Stimulated activated CD4-positive, alpha-beta T cell treated with anti-CD3 and anti-CD28 coated beads, Interleukin-12 subunit alpha, Interleukin-12 subunit beta, amount 100 ng/mL, for 24 hours (primary cell): ENCODE data around the gene FITM1.
A peak's percentile ranks its signal among the peaks of the same experiment; 100 is the strongest.

Source experiments
- DNase-seq, 2 experiments: peaks; one replicate each; pipeline ENCODE4 v3.0.0-alpha.2; 2020; ENCODE audit warnings: low read depth in 2 of 2

The FITM1 gene

DNA sequence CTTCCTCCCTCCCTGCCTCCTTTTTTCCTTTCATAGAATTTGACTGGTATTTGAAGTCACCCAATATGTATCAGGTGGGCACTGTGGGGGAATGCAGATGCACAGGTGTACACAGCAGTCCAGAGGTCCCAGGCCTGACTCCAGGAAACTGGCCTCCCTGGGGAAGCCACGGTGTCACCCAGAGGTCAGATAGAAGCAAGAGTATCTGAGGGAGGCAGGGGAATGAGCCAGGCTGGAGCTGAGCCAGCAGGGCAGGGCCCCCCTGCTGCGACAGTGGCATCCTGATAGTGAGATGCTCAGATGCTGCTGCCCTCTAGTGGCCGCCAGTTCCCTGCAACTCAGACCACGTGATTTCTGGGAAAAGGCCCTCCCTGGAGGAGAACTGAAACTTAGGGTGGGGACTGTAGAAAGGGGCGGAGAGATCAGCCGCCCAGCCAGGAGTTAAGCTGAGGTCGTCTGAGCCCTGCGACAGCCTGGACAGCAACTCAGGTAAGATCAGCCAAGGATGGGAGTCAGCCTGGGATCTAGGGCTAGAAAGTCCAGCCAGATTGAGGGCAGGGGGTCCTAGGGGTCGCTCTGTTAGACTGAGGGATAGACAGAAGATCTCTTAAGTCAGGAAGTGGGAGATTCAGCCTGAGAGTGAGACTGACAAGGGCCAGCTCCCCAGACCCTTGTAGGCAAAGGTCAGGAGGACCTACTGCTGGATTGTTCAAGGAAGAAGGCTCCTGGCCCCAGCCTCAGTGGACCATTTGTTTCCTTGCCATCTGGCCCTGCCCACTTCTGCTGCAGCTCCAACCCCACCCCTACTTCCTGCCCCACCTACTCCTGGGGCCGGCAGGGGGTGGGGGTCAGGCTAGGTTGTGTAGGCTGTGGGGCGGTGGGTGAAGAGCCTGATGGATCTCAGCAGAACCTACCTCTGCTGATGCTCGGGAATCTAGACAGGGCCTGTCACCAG, 30.7 kb downstream of the FITM1 start, which contains the start of gene IRF9:
Gene IRF9, plus strand, starts transcription at position 416 of the 955 bp plus-strand sequence. CDS start 880 bp downstream, outside the sequence.
- peak; percentile 98 to 99 for DNase-seq

DNA sequence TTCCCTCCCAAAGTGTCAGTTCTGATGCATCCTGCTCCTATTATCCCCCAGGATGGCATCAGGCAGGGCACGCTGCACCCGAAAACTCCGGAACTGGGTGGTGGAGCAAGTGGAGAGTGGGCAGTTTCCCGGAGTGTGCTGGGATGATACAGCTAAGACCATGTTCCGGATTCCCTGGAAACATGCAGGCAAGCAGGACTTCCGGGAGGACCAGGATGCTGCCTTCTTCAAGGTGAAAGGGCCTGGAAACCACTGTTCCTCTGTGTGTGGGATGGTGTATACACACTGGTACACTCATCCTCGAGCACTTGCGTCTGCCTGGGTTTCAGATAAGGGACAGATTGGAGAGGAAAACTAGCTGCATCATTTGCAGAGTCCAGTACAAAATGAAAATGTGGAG, 31.6 kb downstream of the FITM1 start:
- DNase-seq = no peak

DNA sequence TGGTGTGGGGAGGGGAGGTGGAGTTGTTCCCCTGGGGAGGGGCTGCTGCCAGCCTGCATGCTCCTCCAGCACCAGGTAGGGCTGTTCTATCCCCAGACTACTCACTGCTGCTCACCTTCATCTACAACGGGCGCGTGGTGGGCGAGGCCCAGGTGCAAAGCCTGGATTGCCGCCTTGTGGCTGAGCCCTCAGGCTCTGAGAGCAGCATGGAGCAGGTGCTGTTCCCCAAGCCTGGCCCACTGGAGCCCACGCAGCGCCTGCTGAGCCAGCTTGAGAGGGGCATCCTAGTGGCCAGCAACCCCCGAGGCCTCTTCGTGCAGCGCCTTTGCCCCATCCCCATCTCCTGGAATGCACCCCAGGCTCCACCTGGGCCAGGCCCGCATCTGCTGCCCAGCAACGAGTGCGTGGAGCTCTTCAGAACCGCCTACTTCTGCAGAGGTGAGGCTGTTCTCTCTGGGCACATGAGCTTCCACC, 34.1 kb downstream of the FITM1 start:
- DNase-seq = no peak

DNA sequence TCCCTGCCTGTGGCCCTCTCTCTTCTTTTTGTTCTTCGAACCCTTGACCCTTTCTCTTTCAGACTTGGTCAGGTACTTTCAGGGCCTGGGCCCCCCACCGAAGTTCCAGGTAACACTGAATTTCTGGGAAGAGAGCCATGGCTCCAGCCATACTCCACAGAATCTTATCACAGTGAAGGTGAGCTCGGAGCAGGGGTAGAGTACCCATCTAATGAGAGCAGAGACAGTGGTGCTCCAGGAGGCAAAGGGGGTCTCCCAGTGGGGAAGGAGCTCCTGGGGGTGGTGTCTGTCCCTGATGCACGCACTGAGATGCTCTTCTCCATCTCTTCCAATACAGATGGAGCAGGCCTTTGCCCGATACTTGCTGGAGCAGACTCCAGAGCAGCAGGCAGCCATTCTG, 35.3 kb downstream of the FITM1 start:
- no peak for DNase-seq

DNA sequence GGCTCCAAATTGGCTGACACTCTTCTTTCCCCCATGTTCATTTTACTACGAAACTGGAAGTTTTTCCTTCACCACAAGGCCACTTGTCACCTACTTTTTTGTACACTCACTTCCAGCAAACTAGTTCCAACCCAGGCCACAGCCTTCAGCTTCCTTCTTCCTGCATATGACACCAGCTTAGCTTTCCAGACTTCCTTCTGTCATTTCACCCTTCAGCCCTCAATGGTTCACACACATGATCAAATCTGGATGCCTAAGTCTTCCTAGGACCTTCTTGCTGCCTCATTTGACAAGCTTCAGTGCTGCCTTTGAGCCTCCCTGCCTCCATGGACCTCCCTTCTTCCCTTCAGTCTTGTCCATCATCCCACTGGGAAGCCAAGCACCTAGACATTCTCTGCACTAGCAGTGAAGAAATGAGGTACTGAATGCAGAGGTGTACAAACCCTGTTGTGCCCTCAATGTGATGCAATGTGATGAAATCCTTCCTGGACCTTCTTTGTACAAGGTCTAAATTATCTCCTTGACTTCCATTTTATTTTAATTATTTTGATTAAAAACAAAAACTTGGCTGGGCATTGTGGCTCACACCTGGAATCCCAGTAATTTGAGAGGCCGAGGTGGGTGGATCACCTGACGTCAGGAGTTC, 37.1 kb downstream of the FITM1 start:
- DNase-seq = no peak

DNA sequence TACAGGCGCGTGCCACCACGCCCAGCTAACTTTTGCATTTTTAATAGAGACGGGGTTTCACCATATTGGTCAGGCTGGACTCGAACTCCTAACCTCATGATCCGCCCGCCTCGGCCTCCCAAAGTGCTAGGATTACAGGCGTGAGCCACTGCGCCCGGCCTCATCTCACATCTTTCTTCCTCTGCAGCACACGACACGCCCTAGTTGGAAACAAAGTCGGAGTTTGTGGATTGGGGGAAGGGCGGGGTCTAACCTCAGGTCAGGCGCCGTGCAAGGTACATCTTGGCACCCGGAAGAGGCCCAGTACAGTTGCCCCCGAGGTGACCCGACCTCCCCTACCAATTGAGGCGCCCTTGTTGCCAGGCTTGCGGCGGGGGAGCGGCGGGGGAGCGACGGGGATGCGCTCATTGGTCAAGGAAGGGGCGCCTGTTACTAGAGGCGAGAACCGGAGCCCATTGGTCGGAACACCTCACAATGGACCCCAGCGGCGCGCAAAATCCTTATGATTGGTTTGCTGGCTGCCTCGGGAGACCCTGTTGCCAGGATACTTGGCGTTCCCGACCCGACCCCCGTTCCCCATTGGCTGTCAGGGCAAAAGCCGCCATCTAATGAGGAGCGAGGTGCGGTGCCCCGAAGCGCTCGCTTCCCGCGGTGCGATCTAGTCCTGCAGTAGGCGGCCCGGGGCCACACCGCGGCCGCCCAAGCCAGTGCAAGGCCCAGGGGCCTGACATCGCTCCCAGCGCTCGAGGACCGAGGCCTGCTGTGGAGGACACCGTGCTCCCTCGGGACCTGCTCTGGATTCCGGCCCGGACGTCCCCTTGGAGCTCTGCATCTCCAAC, 41.2 kb downstream of the FITM1 start, which contains the start of gene REC8:
Gene REC8, plus strand, starts transcription at position 659 of the 839 bp plus-strand sequence. CDS start 473 bp downstream, outside the sequence.
- DNase-seq = peak; percentile 41 to 53

DNA sequence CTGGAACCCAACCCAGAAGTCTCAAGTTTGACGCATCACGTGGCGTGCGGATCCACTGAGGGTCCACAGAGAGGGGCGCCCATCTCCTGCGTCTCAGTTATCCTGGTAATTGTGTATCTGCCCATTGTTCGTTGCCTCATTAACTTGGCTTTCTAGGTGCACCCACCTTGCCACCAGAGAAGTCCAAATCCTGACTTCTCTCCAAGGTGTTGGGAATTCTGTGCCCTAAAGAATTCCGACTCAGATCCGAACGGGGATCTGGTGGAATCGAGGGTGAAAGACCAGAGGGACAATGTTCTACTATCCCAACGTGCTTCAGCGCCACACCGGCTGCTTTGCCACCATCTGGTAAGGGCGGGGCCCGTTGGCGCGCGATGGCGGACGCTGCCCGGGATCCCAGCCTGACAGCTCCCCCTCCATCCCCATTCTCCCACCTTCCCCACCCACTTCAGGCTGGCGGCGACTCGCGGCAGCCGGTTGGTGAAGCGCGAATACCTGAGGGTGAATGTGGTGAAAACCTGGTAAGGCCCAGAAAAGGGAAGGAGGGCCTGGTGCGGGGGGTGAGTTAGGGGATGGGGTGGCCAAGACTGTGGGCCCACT, 41.9 kb downstream of the FITM1 start:
- DNase-seq = no peak

DNA sequence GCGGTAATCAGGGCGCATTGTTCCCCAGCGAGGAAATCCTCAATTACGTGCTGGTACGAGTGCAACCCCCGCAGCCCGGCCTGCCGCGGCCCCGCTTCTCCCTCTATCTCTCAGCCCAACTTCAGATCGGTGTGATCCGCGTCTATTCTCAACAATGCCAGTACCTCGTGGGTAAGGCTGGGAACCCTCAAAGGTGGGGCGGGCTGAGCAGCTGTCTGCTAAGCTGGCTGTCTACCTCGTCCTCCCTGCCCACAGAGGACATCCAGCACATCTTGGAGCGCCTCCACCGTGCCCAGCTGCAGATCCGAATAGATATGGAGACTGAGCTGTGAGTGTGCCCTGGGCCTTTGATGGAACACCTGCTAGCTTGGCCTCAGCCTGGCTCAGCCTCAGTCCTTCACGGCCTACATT, 42.4 kb downstream of the FITM1 start:
- DNase-seq = no peak

DNA sequence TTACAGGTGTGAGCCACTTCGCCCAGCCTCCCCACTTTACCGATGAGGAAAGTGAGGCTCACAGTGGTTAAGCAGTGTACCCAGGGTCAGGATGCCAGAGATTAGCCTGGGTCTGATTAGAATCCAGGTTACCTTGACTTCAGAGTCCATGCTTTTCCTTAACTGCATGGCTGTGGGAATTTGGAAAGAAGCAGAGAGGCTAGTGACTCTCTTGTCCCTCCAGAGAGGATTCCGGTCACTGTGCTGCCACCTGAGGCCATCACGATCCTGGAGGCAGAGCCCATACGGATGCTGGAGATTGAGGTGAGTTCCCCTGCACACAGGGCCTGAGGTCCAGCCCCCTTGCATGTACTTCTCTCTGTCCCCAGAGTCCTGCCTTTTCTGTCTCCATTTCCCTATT, 46.1 kb downstream of the FITM1 start:
- no peak for DNase-seq

DNA sequence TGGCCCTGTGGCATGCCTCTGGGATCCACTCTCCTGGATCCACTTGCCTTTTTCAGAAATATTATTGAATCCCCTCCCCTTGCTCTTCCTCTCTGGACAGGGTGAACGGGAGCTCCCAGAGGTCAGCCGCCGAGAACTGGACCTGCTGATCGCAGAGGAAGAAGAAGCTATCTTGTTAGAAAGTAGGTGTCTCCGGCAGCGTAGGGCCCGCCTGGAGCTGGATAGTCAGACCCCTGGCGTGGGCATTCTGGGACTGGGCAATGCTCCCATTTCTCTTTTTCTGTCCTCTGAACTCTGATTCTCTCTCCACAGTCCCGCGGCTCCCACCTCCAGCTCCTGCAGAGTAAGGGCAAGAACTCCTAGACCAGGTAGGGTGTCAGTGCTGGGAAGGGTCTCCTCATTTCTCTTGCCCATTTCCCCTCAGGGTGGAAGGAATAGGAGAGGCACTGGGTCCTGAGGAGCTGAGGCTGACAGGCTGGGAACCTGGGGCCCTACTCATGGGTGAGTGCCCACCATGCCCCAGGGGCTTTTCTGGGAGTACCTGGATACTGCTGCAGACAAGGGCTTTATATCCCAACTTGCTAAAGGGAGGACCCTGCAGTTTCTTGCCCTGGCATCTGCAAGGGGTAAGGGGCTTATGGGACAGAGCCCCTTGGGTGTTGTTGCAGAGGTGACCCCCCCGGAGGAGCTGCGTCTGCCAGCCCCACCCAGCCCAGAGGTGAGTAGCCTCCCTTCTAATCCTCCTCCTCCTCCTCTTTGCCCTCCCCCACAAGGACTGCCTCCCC, 46.8 kb downstream of the FITM1 start:
- DNase-seq = no peak

DNA sequence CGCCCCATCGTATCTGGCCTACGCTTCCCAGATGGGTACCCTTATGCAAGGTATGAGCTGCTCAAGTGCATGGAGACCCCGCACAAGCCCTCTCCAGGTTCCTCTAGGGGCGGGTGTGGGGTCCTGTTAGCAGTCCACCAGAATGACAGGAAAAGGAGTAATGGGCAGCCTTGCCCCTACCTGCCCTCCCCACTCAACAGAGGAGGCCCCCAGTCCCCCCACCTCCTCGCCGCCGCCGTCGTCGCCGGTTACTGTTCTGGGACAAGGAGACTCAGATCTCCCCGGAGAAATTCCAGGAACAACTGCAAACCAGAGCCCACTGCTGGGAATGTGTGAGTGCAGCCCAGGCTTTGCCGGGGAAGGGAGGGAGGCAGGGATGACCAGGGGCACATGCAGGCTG, 47.4 kb downstream of the FITM1 start:
- no peak for DNase-seq

DNA sequence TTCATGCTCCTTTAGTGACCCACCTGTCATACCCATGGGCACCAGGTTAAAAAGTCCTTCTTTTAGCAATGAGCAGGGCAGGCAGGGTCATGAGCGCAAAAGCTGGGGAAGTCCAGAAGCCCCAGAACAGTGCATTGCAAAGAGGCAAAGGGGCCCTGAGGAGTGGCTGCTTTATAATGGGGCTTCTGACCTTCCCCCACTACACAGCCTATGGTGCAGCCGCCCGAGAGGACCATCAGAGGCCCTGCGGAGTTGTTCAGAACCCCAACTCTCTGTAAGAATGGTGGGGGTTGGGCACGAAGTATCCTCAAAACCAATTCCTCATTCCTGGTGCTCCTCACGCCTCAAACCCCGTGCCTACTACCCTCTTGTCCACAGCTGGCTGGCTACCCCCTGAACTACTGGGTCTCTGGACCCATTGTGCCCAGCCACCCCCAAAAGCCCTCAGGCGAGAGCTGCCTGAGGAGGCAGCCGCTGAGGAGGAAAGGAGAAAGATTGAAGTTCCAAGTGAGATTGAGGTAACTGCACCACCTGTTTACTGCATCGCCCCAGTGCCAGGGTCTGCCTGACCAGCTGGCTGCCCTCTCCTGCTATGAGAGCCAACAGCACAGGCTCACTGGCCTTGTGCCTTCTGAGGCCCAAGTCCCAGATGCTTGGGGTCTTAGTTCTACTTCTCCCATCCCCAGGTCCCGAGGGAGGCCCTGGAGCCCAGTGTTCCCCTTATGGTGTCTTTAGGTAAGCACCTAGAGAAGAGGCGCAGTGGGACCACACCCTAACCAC, 48.1 kb downstream of the FITM1 start:
- no peak for DNase-seq

DNA sequence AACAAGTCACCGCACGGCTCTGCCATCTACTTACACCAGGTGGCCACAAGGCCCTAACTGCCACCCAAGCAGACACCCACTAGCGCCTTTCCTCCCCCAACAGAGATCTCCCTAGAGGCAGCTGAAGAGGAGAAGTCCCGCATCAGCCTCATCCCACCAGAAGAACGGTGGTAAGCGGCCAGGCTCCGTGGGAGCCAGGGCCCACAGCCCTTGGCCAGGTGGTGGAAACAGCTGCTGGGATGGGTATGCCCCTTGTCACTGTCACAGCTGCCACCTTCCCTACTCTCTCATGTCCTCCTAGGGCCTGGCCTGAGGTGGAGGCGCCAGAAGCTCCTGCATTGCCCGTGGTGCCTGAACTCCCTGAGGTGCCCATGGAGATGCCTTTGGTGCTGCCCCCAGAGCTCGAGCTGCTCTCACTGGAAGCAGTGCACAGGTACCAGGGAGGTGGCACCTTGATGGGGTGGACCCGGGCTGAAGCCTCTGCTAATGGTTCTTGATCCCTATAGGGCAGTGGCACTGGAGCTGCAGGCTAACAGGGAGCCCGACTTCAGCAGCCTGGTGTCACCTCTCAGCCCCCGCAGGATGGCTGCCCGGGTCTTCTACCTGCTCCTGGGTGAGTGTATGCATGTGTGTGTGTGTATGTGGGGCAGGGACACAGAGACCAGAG, 49.0 kb downstream of the FITM1 start:
- no peak for DNase-seq

DNA sequence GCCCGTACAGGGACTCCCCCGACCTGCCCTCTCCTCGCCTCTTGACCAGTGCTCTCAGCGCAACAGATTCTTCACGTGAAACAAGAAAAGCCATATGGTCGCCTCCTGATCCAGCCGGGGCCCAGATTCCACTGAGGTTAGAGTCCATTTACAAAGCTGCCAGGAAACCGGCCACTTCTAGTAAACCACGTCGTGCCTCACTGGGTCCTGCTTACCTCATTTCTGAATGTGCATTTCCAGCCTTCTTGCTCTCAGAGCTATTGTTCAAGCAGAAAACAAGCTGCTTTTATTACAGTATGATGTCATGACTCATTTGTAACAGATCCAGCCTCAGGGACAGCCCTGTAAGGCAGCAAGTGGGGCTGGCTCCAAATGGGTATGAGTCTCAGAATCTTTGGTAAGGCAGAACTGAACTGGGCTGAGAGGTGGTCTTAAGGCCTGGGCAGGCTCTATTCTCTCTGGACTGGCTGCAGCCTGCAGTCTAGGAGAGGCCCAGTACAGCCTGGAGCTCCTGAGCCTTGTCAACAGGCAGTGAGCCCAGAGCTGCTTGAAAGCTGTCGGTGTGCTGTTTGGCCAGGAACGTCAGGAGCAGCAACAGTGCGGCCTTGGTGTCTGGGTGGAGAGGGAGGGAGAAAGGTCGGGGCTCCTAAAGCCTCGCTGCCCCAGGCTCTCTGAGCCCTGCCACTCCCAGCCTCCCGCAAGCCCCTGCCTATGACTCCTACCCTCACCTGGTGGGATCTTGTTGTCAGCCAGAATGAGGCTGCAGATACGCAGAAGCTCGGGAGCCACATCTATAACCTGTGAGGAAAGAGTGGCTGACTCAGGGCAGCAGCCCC, 49.7 kb downstream of the FITM1 start:
- no peak for DNase-seq

DNA sequence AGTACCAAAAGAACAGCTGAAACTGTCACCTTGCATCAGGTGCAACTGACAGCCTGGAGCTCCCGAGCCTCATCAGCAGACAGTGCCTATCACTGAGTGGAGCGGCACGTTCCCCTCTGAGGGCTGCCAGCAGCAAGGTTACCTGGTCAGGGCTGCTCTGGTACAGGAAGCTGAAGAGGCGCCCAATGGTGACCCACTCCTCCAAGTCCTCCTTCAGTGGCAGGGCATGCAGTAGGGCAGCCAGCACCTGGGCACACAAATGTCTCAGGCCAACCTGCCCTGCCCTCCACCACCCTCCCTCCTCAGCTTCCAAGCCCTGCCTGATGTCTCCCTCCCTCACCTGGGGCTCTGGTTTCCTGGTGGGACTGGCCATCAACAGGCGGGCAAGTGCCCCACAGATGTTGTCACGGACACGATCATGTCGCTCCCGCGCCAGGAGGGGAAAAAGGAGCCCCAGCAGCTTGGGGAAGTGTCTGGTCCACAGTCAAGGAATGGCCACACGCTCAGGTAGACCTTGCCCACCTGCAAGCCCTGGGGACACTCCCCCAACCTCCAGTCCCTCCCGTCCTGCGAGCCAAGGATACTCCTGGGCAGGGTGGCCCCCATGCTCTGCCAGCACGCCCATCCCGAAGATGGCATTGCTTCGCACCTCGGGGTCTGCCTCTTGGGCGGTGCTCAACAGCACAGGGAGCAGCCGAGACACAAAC, 51.1 kb downstream of the FITM1 start:
- no peak for DNase-seq
